Measurements from ENCODE around the gene HCN2. TPM values are rescaled to one million over a fixed set of nuclear protein-coding genes. Genes with fewer than 3 reads are reported as not detected.

The HCN2 gene
- polyA plus RNA-seq, 4 donors: 0.19 to 0.74 (median 0.38) TPM

DNA sequence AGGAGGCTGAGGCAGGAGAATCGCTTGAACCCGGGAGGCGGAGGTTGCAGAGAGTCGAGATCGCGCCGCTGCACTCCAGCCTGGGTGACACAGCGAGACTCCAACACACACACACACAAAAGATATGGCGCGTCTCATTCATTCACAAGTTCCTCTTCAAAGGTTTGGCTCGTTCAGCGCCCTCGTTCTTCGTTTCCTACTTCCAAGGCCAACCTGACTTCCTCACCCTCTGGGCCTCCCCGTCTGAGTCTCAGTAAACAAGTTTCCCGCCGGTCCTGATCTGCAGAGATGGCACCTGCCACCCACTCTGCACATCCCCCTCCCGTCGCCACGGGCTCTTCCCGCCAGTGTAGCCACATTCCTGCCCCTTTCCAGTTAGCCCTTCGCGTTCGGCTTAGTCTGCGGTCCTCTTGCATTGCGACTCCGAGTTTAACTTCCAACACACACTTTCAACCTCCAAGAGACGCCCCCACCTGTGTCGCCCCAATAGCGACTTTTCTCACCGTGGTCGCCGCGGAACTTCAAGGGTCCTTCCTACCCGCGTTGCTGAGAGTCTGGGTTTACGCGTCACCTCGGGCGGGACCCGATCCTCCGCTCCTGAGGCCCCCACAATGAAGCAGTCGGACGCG lies 18.6 kb upstream of the HCN2 start:
- no peak for DNase-seq (ENCODE audit: low read depth in 4 of 4, low spot score in 3 of 4)

DNA sequence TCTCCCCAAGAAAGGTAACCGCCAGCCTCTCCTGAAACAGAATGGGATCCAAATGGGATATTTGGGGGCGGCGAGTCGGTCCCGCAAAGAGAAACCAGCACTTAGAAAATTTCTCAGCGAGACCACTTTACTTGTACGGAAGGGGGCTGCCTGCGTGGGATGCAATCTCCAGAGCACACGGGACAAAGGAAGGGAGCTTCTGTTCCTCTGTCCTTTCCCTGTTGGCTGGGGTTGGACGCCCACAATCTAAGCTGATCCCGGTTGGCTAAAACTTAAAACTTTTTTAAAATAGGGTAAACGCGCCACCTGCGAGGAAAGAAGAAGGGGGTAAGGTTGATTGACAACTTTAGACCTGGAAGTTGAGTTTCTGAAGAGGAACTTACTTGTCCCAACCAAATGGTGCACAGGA lies 18.1 kb upstream of the HCN2 start:
- no peak for DNase-seq (ENCODE audit: low read depth in 4 of 4, low spot score in 3 of 4)

DNA sequence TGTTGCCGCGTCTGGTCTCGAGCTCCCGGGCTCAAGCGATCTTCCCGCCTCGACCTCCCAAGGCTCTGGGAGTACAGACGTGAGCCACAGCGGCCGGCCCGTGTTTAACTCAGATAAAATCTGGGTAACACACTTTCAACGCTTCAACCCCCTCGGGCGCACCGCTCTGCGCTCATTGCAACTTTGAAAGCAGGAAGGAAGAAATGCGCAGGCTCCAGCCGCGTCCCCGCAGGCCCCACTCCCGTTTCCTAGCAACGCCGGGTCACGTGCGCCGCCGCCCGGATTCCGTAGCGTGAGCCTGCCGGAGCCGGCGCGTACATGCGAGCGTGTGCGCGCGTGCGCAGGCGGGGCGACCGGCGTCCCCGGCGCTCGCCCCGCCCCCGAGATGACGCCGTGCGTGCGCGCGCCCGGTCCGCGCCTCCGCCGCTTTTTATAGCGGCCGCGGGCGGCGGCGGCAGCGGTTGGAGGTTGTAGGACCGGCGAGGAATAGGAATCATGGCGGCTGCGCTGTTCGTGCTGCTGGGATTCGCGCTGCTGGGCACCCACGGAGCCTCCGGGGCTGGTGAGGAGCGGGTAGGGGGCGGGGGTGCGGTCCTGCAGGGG lies 17.4 kb upstream of the HCN2 start, which contains the start of gene BSG:
TSS of gene BSG (plus strand) at position 457 of the 603 bp plus-strand sequence. CDS start at position 496, 39 bp downstream.
- peak; percentile 89 to 94 (median 93) for DNase-seq (ENCODE audit: low read depth in 4 of 4, low spot score in 3 of 4)

GRCh38 chr19:572743-573518 lies 16.8 kb upstream of the HCN2 start:
- no peak for DNase-seq (ENCODE audit: low read depth in 4 of 4, low spot score in 3 of 4)

DNA sequence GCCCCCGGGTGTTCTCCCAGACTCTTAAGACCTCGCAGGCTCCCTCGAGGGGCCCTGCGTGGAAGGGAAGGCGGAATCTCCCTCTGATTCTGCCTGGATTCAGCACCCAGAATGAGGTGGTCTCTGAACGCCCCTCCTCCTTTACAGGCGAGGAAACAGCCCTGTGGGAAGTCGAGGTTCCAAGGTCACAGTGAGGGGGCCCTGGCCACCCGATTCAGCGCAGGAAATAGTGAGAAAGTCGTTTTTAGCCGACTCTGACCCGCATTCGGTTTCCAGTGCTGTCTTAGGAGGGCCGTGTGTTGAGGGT lies 16.2 kb upstream of the HCN2 start:
- no peak for DNase-seq (ENCODE audit: low read depth in 4 of 4, low spot score in 3 of 4)

- no peak for DNase-seq (ENCODE audit: low read depth in 4 of 4, low spot score in 3 of 4)
These were observed 14.8 kb upstream of the HCN2 start for GRCh38 chr19:574658-575526.

DNA sequence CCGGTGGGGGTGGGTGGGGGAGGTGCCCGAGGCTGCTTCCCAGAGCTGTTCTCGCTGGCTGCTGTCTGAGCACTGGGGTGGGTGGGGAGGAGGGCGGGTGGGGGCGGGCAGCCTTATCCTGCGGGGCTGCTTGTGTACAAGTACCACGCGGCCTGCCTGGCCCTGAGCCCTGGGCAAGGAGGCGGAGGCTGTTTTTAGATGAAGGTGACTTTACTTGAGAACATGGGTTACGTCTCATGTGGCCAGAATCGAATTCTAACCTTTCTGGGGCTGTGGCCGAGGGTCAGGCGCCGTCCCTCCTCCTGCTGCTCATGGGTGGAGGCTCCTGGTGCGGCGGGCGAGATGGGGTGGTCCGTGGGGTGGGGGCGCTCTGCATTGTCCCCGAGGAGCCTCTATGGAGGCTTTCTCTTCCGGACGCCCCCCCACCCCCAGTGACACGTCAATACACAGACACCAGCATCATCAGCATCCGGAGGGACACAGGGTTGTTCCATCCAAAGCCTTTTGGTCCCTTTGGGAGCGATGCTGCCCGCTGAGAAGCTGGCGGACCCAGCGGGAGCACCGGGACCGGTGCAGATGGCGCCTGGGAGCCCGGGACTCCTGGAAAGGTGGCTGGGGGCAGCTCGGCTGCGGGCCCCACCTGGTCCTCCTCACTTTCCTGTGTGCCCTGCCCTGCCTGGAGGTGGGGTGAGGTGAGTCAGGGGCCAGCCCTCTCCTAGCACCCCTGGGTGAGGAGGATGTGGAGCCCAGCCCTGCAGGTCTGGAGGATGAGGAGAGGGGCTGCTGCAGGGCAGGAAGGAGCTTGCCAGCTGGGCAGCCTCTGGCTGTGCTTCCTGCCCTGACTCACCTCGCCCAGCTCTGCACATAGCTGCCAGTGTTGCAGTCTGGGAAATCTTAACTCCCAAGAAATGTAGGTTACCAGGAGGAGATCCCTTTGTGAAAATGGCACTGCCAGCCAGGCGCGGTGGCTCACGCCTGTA lies 13.9 kb upstream of the HCN2 start:
- no peak for DNase-seq (ENCODE audit: low read depth in 4 of 4, low spot score in 3 of 4)

DNA sequence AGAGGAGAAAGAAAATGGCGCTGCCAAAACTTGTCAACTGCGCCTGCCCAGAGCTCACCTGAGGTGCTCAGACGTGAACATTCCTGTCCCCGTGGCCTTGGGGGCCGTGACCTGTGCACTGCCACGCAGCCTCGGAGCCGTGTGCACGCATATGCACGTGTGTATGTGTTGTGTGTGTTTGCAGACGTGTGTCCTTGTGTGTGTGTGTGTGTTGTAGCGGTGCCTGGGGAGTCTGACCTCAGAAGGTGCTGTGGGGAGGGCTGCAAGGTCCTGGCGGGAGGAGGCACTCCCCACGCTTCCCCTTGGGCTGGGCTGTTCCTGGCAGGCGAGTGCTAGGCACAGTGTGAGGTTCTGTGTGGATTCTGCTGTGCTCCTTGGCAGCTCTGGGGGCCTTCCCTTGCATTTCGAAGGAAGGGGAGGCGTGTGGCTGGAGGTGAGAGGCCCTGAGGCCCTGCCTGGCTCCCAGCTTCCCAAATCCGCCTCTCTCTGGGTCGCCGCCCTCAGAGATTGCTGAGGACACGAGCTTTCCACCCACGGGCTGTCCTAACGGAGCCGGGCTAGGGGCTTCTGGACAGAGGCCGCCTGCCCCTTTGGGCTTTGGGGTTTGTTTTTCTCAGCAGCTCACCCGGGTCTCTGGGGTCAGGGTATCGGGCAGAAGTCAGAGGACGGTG lies 12.8 kb upstream of the HCN2 start:
- DNase-seq (ENCODE audit: low read depth in 4 of 4, low spot score in 3 of 4): no peak

GRCh38 chr19:577439-578392 lies 12.0 kb upstream of the HCN2 start:
- DNase-seq (ENCODE audit: low read depth in 4 of 4, low spot score in 3 of 4): no peak

GRCh38 chr19:579111-579841 lies 10.4 kb upstream of the HCN2 start:
- no peak for DNase-seq (ENCODE audit: low read depth in 4 of 4, low spot score in 3 of 4)

GRCh38 chr19:579842-580155 lies 9.9 kb upstream of the HCN2 start:
- no peak for DNase-seq (ENCODE audit: low read depth in 4 of 4, low spot score in 3 of 4)

GRCh38 chr19:580274-580835 lies 9.3 kb upstream of the HCN2 start:
- no peak for DNase-seq (ENCODE audit: low read depth in 4 of 4, low spot score in 3 of 4)

GRCh38 chr19:581399-582111 lies 8.1 kb upstream of the HCN2 start:
- DNase-seq (ENCODE audit: low read depth in 4 of 4, low spot score in 3 of 4): no peak

DNA sequence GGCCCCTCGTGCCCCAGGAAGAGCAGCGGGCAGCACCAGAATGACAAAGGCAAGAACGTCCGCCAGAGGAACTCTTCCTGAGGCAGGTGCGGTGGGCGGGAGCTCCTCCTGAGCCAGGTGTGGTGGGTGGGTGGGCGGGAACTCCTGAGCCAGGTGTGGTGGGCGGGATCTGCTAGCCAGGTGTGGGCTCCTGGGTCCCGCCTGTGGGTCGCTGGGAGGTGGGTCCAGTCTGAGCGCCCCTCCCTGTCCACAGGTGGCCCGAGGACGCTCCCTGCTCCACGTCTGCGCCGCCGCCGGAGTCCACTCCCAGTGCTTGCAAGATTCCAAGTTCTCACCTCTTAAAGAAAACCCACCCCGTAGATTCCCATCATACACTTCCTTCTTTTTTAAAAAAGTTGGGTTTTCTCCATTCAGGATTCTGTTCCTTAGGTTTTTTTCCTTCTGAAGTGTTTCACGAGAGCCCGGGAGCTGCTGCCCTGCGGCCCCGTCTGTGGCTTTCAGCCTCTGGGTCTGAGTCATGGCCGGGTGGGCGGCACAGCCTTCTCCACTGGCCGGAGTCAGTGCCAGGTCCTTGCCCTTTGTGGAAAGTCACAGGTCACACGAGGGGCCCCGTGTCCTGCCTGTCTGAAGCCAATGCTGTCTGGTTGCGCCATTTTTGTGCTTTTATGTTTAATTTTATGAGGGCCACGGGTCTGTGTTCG lies 7.0 kb upstream of the HCN2 start:
- DNase-seq (ENCODE audit: low read depth in 4 of 4, low spot score in 3 of 4): no peak

DNA sequence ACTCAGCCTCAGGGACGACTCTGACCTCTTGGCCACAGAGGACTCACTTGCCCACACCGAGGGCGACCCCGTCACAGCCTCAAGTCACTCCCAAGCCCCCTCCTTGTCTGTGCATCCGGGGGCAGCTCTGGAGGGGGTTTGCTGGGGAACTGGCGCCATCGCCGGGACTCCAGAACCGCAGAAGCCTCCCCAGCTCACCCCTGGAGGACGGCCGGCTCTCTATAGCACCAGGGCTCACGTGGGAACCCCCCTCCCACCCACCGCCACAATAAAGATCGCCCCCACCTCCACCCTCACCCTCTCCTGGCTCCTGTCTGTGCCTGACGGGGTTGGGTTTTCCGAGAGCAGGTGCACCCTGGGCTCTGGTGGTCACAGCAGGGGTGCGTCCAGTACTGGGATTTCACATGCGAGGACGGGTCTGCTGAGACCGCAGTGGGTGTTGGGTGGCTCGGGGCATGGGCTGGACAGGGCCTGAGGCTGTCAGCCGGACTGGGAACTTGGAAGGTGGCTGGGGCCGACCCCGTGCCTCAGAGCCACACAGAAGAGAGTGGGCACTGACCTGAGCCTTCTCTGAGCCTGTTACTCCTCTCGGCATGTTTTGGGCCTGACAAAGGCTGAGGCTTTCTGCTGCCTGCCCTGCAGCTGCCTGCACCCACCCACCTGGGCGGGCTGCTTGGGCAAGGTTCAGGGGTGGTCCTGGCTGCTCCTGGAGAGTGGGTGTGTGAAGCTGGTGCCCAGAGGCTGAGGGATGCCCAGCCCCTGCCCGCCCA lies 6.3 kb upstream of the HCN2 start:
- no peak for DNase-seq (ENCODE audit: low read depth in 4 of 4, low spot score in 3 of 4)

GRCh38 chr19:583968-584239 lies 5.8 kb upstream of the HCN2 start:
- no peak for DNase-seq (ENCODE audit: low read depth in 4 of 4, low spot score in 3 of 4)

All from left renal pelvis (tissue), 4 donors.